A673 (cell line): ENCODE measurements around the gene CHCHD1. TPM values are rescaled to one million over a fixed set of nuclear protein-coding genes. Genes with fewer than 3 reads are reported as not detected.
A peak's percentile ranks its signal among the peaks of the same experiment; 100 is the strongest.

Experiments used
- Bru-seq: library from RNA; stranded (reverse); fragments of 400-500 nt; gene quantifications from one replicate; lab custom pipeline; 2021; lab: Mats Ljungman, UMichigan
- BruChase-seq, 2 experiments: library from RNA; stranded (reverse); fragments of 400-500 nt; gene quantifications; one replicate each; lab custom pipeline; 2021; lab: Mats Ljungman, UMichigan
- BruUV-seq: library from RNA; stranded (reverse); fragments of 400-500 nt; replicated peaks from 2 replicates; lab custom pipeline; 2021; lab: Mats Ljungman, UMichigan
- CTCF ChIA-PET: fragments of 300-600 bp; sonication (Branson Sonifier 250); formaldehyde crosslinking; loops from one replicate; lab custom pipeline; 2022; ENCODE audit warnings: antibody characterized with exemption; lab: Charles Lee
- POLR2A ChIA-PET: fragments of 300-600 bp; sonication (Branson Sonifier 250); formaldehyde crosslinking; loops from one replicate; lab custom pipeline; 2022; ENCODE audit warnings: antibody characterized with exemption; ENCODE audit not compliant: low non-redundant PET; lab: Charles Lee
- DNase-seq: peaks from one replicate; pipeline ENCODE4 v3.0.0-alpha.2; 2015; ENCODE audit warnings: low spot score
- H3K27ac ChIP-seq: fragments of 200-600 bp; sonication (generic); 2 replicates; pipeline ENCODE4 v1.5.1; 2016; ENCODE audit warnings: mixed run types, low read depth, mild to moderate bottlenecking, mixed read lengths, antibody characterized with exemption, low read length; ENCODE audit not compliant: poor library complexity, severe bottlenecking
- H3K27me3 ChIP-seq: fragments of 200-600 bp; sonication (generic); replicated peaks from 2 replicates; pipeline ENCODE4 v1.6.1; 2017; ENCODE audit warnings: mixed run types, low read depth, mild to moderate bottlenecking, mixed read lengths, antibody characterized with exemption, low read length; ENCODE audit not compliant: insufficient read depth, poor library complexity
- H3K36me3 ChIP-seq: fragments of 200-600 bp; sonication (generic); 2 replicates; pipeline ENCODE4 v1.6.1; 2016; ENCODE audit warnings: mixed run types, mild to moderate bottlenecking, mixed read lengths, antibody characterized with exemption, low read length; ENCODE audit not compliant: insufficient read depth, poor library complexity, severe bottlenecking
- H3K4me1 ChIP-seq: fragments of 200-600 bp; sonication (generic); 2 replicates; pipeline ENCODE4 v1.6.1; 2017; ENCODE audit warnings: mixed run types, mild to moderate bottlenecking, mixed read lengths, antibody characterized with exemption, low read length; ENCODE audit not compliant: insufficient read depth, poor library complexity, severe bottlenecking
- H3K4me3 ChIP-seq: fragments of 200-600 bp; sonication (generic); 2 replicates; pipeline ENCODE4 v1.5.1; 2016; ENCODE audit warnings: low read depth, mixed run types, mild to moderate bottlenecking, mixed read lengths, low read length; ENCODE audit not compliant: poor library complexity, severe bottlenecking
- H3K9me3 ChIP-seq: fragments of 200-600 bp; sonication (generic); 2 replicates; pipeline ENCODE4 v1.6.1; 2016; ENCODE audit warnings: mixed run types, low read depth, mild to moderate bottlenecking, mixed read lengths, antibody characterized with exemption, low read length; ENCODE audit not compliant: poor library complexity, severe bottlenecking
- CTCF ChIP-seq: fragments of 300-800, 200-600 bp; sonication (generic); conservative IDR thresholded peaks from 2 replicates; pipeline ENCODE4 v1.5.1; 2017; ENCODE audit warnings: low read depth, mild to moderate bottlenecking, antibody characterized with exemption, low read length, moderate library complexity, mixed read lengths
- EZH2 ChIP-seq: fragments of 200-600 bp; sonication (generic); IDR thresholded peaks from 2 replicates; pipeline ENCODE4 v1.6.1; 2017; ENCODE audit warnings: borderline replicate concordance, low read depth, mild to moderate bottlenecking, mixed read lengths, antibody characterized with exemption, low read length; ENCODE audit not compliant: poor library complexity, severe bottlenecking
- intact Hi-C: fragments of 100-400 bp; cut with micrococcal nuclease; formaldehyde crosslinking; loops from one replicate; pipeline ENCODE4 v1.10.0; 2022; ENCODE audit not compliant: unreplicated experiment
- long read RNA-seq: library from polyadenylated mRNA; stranded (forward); transcript quantifications from one replicate; pipeline ENCODE4 v2.0.0, GENCODE V29; 2022
- total RNA-seq: library from RNA; stranded (reverse); gene quantifications from 2 replicates; pipeline ENCODE4 v1.2.3, GENCODE V29; 2021

The CHCHD1 gene
- total RNA-seq (37.5 and 37.7 TPM in 2 replicates), Bru-seq, nascent RNA (percentile 85 among the genes with signal in this experiment), BruChase-seq, experiment 1, labeled RNA remaining after a 2-hour chase (percentile 74 among the genes with signal in this experiment), BruChase-seq, experiment 2, labeled RNA remaining after a 6-hour chase (percentile 83 among the genes with signal in this experiment)
- long read RNA-seq, transcript CHCHD1-201 (3 exons, 835 nt): major isoform, 41 of 47 reads
- long read RNA-seq, partial matches to known transcripts: 2 of 47 reads
- long read RNA-seq, other reads (novel, unspliced or antisense): 2 of 47 reads

- Histone ChIP-seq H3K36me3 (peaks cover 13% of the 10 kb centered on the region), H3K27ac (peak within 1 kb of the TSS; percentile 93), H3K9me3 (no peaks in the 10 kb centered on the region), H3K27me3 (no peaks in the 10 kb centered on the region), H3K4me3 (peak within 1 kb of the TSS; percentile 87), H3K4me1 (peaks cover 13% of the 10 kb centered on the region)
- POLR2A ChIA-PET: no interaction called here
- intact Hi-C loops: no loop called here
- BruUV-seq: no TSS peak
- TF ChIP-seq CTCF (no peak), EZH2 (no peak)
- CTCF ChIA-PET: no interaction called here
- DNase-seq: peak; percentile 91
These were observed at the start of gene CHCHD1 for GRCh38 chr10:73781879-73782748. CHCHD1 (plus strand) TSS chr10:73782048; CDS start chr10:73782076, 28 bp downstream.

GRCh38 chr10:73732426-73732825 is 49.4 kb upstream of the CHCHD1 start:
- BruUV-seq: no TSS peak
- POLR2A ChIA-PET: no interaction called here
- intact Hi-C loops: no loop called here

More at GRCh38 chr10:73732426-73732825, 49.4 kb upstream of the CHCHD1 start:
- no peaks in the 10 kb centered on the region for H3K4me1 ChIP-seq
- DNase-seq: no peak
- CTCF ChIA-PET: interaction anchor here (0.6 kb wide), 1 partner anchor 641 kb away, joined by 3 read pairs; no protein-coding TSS in a partner anchor
- H3K27me3 ChIP-seq: no peaks in the 10 kb centered on the region
- no peak for TF ChIP-seq CTCF
- TF ChIP-seq EZH2: no peak
- peaks cover 18% of the 10 kb centered on the region for H3K36me3 ChIP-seq
- H3K27ac ChIP-seq: no peak overlapping the region
- no peak overlapping the region for H3K4me3 ChIP-seq
- H3K9me3 ChIP-seq: no peaks in the 10 kb centered on the region
